MV-4-11 (cell line): ENCODE data around the gene RELB.

ENCODE experiments used
- DNase-seq: peaks from one replicate; lab custom pipeline; 2025; lab: John Stamatoyannopoulos, UW

Gene RELB

GRCh38 chr19:45023048-45023447, 21.8 kb downstream of the RELB start:
- no peak for DNase-seq

GRCh38 chr19:45025264-45025663, 24.0 kb downstream of the RELB start:
- DNase-seq, result no peak

- no peak for DNase-seq
Measured at GRCh38 chr19:45027371-45027770, 26.1 kb downstream of the RELB start.

- no peak for DNase-seq
Measured at GRCh38 chr19:45030825-45031224, 29.6 kb downstream of the RELB start.

- DNase-seq, result no peak
Measured at GRCh38 chr19:45032421-45032820, 31.2 kb downstream of the RELB start.

GRCh38 chr19:45035755-45036154, 34.5 kb downstream of the RELB start:
- no peak for DNase-seq

GRCh38 chr19:45037393-45038169, 36.3 kb downstream of the RELB start:
- no peak for DNase-seq

- DNase-seq, result peak; percentile 92
Measured at GRCh38 chr19:45038931-45039893, 37.9 kb downstream of the RELB start, which contains the start of gene CLASRP. TSS of gene CLASRP (plus strand) at chr19:45039045. CDS start at chr19:45040213, 1,168 bp downstream.

GRCh38 chr19:45040059-45040771, 39.0 kb downstream of the RELB start:
- peak; percentile 97 for DNase-seq

GRCh38 chr19:45041125-45041524, 39.9 kb downstream of the RELB start:
- peak; percentile 83 for DNase-seq

GRCh38 chr19:45045671-45046353, 44.5 kb downstream of the RELB start:
- no peak for DNase-seq

GRCh38 chr19:45046355-45046754, 45.1 kb downstream of the RELB start:
- DNase-seq, result no peak

- peak; percentile 93 for DNase-seq
Measured at GRCh38 chr19:45047188-45047797, 46.0 kb downstream of the RELB start.

GRCh38 chr19:45049073-45049736, 47.9 kb downstream of the RELB start:
- DNase-seq, result no peak

GRCh38 chr19:45050036-45050435, 48.8 kb downstream of the RELB start:
- DNase-seq, result no peak

GRCh38 chr19:45051929-45052579, 50.8 kb downstream of the RELB start:
- DNase-seq, result no peak

- DNase-seq, result peak; percentile 85
Measured at GRCh38 chr19:45056831-45057230, 55.6 kb downstream of the RELB start.

GRCh38 chr19:45057444-45057843, 56.2 kb downstream of the RELB start:
- DNase-seq, result no peak

GRCh38 chr19:45058622-45059159, 57.4 kb downstream of the RELB start:
- no peak for DNase-seq
